NCI-H128 (cell line): ENCODE results near the gene ZNF688.
"Not testable (repeated sequence)": the region's sequence is repeated elsewhere in the genome, so short reads cannot be mapped to it uniquely, and the experiment has no call there.

Experiments used
- DNase-seq: peaks from one replicate; lab custom pipeline; 2025; ENCODE audit not compliant: unreplicated experiment; lab: John Stamatoyannopoulos, UW

ZNF688 gene

DNA sequence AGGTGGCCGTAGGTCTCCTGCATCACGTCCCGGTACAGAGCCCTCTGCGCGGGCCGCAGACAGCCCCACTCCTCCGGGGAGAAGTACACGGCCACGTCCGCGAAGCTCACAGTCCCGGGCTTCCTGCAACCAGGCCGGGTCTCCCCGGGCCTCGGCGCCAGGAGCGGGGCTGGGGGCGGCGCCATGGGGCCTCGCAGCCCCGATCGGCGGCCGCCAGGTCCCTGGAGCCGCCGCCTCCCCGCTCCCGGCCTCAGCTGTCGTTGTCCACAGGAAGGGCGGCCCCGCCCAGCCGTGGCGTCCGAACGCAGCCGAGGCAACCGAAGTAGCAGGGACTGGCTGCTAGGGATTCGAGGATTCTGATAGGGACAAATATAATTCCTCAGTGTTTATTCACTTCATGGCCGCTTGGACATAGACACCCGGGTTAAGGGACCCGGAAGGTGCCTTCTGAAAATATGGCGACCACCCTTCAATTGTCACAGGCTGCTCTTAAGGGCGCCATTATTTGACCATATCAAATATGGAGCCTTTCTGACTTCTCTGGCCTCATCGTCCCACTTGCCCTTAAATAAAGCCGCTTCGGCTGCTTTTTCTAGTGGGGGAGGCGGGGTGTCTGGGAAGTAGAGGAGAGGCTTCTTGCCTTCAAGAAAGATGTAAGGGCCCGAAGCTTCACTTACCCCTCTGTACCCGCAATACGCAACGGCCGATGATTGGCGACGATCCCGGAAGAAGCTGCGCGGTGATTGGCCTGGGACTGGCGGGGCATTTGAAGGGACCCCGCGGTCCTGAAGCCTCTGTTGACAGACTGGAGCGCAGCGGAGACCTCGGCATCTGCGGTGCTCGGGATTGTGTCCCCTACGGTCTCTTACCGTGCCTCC is at the start of gene ZNF688:
ZNF688 (minus strand) TSS at position 270 of the 878 bp plus-strand sequence; CDS start at position 185, 85 bp downstream.
- peak; percentile 91 for DNase-seq

DNA sequence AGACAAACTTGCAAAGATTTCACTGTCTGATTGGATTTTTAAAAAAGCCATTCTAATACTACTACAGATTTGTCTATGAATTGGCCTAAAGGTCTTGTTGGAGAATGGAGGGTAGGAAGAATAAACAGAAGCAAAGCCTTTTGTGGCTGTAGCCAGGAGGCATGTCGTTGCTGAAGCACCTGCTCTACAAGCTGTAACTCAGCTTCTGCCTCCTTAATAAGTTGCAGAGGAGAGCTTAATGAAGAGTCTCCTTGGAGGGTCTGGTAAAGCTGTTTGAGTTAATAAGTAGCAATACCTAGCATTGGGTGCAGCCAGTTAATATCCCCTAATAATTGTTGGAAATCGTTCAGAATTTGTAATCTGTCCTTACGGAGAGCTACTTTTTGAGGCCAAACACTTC is 48.7 kb upstream of the ZNF688 start:
- no peak for DNase-seq

DNA sequence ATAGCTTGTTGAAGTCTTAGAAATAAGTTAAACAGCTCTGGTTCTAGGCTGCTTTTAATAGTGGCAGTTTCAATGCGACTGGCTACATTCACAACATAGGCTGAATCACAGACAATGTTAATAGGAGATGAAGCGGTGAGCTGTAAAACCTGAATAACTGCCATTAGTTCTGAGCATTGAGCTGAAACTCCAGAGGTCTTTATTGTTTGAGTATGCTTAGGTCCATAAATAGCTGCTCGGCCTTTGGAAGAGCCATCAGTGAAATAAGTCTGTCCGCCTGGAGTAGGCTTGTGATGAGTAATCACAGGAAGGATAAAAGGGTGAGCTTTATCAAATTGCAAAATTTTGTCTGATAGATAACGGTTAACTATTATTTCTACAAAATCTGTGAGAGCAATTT is 48.1 kb upstream of the ZNF688 start:
- DNase-seq, result no peak

DNA sequence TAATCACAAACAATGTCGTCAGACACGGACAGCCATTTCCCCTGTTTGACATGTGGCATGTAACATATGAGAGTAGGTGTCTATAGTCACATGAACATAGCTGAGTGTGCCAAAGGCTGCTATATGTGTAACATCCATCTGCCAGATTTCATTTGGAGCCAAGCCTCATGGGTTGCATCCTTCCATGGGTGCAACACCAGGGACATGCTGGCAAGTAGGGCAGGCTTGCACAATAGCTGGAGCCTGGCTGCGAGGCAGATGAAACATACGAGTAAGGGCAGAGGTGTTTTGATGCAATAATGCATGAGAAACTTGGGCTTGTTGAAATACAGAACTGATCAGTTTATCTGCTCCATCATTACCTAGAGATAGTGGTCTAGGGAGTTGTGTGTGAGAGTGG is 47.7 kb upstream of the ZNF688 start:
- DNase-seq, result no peak

DNA sequence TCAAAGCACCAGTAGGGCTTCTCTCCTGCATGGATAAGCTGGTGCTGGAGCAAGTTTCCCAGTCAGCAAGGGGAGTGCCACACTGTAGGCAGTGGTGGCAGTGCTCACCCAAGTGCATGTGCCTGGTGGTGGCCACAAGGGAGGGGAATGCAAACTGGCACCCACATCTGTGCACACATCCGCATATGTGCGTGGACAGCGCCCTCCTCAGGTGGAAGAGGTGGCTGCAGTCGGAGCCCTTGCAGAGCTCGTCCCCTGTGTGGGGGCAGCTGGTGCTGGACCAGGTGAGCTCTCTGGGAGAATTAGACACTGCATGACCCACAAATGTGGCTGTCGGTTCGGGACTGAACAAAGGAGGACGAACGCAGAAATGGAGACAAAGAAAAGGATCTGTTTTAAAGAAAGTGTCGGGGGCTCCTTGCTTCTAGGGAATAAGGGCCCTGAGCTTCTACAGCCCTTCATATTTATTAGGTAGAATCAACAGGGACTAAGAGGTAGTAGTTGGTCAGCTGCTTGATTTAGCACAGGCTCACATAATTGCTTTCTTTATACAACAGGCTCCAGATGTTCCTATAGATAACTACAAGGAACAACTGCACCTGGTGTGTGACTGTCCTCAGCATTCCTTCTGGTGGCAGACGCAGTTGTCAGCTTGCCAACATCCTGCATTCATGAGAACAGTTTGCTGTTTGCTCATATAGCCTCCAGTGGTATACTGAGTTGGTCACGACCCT is 44.0 kb upstream of the ZNF688 start:
- peak; percentile 24 for DNase-seq

DNA sequence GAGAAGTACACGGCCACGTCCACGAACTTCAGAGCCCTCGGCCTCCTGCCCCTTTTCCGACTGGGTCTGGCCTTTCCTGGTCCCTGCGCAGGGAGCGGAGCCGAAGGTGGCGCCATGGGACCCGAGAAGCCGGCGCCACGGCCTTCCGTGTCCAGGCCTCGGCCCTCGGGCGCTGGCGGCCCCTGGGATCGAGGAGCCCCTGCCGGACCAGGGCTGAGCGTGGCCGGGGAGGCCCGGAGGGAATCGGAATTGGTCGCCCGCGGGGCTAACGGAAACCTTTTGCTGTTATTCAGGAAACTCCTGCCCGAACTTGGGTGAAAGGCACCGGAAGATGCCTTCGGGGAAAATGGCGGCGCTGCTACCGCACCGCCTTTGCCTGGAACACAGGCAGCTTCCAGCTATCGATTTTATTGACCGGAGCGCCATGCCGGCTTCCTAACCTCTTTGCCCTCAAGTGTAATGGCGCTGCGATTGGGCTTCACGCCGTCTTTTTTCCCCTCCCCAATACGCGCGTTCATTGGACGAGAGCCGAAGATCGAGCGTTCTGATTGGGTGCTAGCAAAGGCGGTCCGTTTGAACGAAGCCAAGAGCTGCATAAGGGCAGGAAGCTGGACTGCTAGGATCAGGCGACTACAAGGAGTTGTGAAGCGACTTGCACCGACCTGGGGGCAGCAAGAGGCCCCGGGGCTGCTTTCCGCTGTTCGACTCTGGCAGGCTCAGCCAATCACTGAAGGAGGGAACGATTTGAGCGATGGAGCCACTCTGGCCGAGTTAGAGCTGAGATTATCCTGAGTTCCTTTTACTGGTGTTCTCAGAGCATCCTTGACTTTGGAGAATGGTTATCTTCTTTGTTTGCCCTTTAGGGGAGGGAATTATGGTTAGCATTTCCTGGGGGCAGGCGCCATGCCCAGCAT is 38.7 kb upstream of the ZNF688 start, which contains the start of gene ZNF689:
ZNF689 (minus strand) TSS at position 464 of the 914 bp plus-strand sequence; CDS start at position 116, 348 bp downstream.
- peak; percentile 83 for DNase-seq

DNA sequence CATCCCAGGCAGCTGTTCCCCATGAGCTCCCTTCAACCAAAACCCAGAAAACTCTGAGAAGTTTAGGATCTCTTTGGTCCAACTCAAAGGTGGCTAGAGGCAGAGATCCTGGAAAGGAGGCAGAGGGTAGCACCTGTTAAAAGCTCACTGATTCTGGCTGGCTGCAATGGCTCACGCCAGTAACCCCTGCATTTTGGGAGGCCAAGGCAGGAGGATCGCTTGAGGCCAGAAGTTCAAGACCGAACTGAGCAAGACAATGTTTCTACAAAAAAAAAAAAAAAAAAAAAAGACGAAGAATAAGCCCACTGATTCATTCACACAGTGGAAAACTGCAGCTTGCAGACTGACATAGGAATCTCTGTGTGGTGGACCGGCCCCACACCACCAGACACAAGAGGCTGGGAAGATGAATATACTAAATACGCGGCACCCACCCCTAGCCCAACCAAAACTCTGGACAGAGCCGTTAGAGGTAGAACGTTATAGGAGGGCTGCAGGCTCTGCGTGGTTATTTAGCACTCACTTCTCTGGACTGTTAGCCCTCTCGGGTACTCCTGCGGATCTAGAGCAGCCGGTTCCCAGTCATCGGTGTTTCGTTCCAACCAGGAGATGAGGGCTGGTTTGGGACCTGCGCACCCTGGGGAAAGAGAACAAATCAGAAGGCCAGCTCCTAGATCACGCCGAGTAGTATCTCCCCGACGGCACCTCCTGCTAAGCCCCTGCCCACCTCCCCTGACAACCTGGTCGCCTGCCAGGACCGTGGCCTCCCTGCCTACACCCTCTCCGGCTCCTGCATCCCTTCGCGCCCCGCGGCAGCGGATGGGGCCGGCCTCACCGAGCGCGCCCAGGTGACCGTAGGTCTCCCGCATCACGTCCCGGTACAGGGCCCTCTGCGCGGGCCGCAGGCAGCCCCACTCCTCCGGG is 37.8 kb upstream of the ZNF688 start:
- DNase-seq, result no peak

DNA sequence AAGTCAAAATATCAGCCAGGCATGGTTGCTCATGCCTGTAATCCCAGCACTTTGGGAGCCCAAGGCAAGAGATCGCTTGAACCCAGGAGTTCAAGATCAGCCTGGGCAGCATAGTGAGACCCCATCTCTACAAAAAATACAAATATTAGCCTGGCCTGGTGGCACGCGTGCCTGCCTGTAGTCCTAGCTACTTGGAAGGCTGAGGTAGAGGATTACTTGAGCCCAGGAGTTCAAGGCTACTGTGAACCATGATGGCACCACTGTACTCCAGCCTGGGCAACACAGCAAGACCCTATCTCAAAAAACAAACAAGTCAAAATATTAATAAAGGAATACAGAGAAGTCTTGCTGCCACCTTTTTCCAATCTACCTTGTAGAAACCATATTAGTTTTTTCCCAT is 34.5 kb upstream of the ZNF688 start:
- no peak for DNase-seq

DNA sequence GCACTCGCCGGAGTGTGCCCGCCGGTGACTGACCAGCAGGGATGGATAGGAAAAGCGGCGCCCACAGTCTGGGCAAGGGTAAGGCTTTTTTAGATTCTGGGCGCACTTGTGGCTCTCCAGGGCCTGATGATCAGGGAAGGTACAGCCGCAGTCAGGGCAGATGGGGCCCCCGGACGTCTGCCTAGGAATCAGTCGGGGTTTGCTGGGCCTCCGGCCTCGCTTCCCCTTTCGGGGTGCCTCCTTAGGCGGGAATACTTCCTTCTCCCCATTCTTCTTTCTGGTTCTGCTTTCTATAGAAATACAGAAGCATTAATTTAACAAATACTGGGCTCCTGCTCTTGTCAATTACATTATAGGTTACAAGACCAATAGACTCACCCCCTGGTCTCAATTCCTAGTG is 33.6 kb upstream of the ZNF688 start:
- DNase-seq, result no peak

DNA sequence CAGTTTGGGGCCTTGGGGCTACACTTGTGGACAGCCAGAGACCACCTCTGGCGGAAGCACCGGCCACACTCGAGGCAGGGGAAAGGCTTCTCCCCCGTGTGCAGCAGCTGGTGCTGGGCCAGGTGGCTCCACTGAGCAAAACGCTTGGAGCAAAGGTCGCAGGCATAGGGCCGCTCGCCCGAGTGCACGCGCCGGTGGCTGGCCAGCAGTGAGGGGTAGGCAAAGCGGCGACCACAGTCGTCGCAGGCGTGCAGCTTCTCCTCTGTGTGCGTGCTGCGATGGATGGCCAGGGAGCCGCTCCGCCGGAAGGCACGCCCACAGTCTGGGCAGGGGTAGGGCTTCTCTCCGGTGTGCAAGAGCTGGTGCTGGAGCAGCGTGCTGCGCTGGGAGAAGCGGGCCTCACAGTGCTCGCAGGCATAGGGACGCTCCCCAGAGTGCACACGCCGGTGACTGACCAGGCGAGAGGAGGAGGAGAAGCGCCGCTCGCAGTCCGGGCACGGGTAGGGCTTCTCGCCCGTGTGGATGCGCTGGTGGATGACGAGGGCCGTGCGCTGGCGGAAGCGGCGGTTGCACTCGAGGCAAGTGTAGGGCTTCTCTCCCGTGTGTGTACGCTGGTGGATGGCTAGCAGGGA is 32.9 kb upstream of the ZNF688 start:
- DNase-seq, result no peak

DNA sequence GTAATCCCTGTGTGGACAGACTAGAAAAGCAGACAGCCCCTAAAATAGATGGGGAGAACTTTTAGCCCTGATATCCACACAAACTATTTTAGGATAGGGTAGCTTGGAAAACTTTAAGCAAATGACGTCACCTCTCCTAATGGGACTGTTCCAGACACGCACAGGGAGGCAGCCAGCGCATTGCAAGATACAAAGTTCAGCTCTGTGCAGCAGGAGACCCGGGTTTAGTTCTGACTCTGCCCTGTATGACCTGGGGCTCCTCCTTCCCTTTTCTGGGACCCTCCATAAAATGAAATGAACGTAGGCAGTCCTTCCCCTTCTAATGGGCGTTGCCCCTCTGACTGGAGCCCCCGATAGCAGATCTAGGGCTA is 32.4 kb upstream of the ZNF688 start:
- no peak for DNase-seq

DNA sequence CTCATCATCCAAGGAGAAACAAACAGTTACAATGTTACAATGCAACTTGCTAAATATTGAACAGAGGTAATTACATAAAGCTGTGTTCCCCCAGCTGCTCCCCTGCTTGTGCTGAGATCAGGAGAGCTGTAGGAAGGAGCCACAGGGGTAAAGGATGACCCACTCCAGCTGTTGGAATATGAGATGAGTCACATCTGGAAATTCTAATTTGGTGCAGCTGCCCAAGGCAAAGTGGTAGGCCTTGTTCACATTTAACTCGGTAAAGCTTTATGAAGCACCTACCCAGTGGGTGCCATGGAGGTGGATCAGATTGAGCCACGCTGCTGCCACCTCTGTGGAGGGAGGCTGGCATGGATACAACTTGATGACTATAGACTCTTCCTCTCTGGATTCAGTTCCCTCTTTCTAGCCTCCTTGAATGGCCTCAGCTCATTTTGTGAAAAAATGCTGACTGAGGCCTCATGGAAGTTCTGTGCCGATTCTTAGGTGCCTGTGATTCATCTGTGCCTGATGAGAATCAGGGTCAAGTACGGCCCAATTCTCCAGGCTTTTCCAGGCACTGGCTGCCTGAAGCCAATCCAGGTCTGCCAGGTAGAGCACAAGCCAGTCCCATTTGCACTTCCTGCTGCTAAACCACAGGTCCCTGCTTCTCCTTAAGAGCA is 31.2 kb upstream of the ZNF688 start:
- DNase-seq, result no peak

DNA sequence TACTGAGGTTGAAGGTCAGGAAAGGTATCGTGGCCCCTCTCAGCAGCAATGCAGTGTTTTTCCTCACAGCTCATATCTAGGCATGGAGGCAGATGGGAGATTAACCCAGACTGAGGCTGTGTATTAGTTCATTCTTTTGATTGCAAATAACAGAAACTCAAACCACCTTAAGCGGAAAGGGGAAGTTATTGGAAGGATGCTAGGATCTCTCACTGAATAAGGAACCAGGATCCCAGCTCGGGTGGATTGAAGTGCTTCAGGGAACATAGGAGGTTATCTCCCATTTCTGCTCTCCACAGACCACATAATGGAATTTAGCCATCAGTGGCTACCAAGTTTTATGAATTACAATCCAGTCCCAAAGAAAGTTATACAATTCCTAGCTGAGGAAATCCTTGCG is 30.5 kb upstream of the ZNF688 start:
- DNase-seq, result no peak

DNA sequence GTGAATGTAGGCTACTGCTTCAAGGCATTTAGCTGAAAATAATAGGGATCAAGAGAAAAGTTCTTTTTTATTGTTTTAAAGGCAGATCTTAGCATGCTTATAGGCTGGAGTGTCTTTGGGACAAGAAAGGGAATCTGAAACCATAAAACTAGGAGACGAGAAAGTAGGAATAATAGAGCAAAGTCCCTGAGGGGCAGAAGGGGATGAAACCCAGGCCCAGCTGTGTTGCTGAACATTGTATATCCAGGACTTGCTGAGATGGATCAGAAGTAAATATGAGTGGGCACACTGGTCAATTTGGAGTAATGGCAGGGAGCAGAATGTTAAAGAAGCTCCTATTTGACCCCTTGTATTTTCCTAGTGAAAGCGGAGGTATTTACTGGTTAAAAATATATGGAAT is 29.4 kb upstream of the ZNF688 start:
- DNase-seq, result no peak

DNA sequence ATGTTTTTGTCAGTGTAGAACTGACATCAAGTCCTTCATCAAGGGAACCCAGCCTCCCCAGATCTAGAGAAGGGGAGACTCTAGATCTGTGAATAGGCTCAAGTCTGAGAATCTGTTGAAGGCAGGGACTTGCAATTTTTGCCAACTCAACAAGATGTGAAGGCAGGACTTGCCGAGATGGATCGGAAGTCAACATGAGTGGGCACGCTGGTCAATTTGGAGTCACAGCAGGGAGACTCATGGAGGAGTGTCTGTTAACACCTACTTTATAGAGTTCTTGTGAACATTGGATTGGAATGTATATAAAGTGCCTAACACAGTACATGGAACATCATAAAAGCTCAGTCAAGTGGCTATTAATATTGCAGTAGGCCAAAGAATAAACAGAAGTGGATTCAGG is 28.7 kb upstream of the ZNF688 start:
- no peak for DNase-seq

DNA sequence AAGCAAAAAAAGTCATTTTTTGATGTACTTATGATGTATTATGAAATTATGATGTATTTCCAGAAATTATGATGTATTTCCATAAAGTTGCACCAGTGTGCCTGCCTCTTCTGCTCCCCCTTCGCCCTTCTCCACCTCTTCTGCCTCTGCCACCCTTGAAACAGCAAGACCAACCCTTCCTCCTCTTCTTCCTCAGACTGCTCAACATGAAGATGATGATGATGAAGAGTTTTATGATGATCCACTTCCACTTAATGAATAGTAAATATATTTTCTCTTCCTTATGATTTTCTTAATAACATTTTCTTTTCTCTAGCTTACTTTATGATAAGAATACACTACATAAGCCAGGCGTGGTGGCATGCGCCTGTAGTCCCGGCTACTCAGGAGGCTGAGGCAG is 21.4 kb upstream of the ZNF688 start:
- DNase-seq, result no peak

DNA sequence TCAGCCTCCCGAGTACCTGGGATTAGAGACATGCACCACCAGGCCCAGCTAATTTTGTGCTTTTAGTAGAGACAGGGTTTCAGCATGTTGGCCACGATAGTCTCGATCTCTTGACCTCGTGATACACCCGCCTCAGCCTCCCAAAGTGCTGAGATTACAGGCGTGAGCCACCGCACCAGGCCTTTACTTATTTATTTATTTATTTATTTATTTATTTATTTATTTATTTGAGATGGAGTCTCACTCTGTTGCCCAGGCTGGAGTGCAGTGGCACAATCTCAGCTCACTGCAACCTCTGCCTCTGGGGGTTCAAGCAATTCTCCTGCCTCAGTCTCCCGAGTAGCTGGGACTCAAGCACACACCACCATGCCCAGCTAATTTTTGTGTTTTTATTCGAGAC is 19.4 kb upstream of the ZNF688 start:
- DNase-seq, result not testable (repeated sequence)

DNA sequence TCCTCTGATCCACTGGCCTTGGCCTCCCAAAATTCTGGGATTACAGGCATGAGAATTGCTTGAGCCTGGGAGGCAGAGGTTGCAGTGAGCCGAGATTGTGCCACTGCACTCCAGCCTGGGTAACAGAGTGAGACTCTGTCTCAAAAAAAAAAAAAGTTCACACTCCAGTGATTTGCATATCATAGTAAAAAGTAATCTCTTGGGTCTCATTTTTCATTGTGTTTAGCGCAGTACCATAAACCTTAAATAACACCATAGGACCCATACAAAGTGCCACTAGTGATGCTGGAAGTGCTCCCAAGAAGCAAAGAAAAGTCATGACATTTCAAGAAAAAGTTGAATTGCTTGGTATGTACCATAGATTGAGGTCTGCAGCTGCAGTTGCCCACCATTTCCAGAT is 18.1 kb upstream of the ZNF688 start:
- DNase-seq, result not testable (repeated sequence)

DNA sequence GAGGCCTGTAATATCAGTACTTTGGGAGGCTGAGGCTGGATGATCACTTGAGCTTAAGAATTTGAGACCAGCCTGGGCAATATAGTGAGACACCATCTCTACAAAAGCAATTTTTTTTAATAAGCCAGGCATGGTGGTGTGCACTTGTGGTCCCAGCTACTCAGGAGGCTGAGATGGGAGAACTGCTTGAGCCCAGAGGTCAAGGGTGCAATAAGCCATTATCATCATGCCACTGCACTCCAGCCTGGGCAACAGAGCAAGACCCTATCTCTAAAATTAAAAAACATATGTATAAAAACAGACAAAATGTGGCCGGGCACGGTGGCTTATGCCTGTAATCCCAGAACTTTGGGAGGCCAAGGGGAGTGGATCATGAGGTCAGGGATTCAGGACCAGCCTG is 17.1 kb upstream of the ZNF688 start:
- no peak for DNase-seq
